Inflammatory macrophage treated with lipopolysaccharide for 4 hours (primary cell): ENCODE measurements around the gene RAET1E.
"Not testable (repeated sequence)": the region's sequence is repeated elsewhere in the genome, so short reads cannot be mapped to it uniquely, and the experiment has no call there.

Source experiments
- DNase-seq: peaks from one replicate; pipeline ENCODE4 v3.0.0-alpha.2; 2020

The RAET1E gene

DNA sequence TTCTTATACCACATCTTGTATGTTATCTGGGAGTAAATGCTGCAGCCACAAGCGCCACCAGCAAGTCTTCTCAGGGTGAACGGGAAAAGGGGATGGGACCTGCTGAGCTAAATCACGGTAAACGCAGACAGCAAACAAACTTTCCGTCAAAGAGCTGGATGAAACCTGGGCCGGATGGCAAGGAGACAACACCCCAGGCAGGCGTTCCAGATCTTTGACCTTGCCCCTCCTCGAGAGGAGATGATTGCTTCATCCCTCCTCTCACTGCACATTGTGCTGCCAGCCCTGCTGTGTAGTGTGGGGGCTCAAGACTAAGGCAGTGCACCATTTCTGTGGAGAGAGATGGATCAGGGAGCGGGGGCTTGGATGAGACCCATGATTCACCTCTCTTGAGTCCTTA, 9.8 kb downstream of the RAET1E start:
- DNase-seq, result no peak

DNA sequence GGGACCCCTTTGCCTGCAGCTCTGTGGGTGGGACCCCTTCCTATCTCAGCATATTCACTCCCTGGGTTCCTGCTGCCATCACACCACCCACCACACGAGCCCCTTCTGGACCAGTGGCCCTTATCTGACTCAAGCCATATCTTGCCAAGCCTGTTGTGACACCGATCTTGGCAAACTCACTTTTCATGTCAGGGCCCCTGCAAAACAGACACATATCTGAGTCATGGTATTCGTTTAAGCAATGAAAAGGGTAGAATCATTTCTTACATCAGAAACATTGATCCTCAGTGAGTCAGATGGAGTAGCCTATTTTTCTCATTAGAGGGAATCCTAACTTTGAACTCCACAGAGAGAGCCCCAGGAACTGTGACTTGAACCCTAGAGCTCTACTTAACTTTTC, 10.6 kb downstream of the RAET1E start:
- no peak for DNase-seq

DNA sequence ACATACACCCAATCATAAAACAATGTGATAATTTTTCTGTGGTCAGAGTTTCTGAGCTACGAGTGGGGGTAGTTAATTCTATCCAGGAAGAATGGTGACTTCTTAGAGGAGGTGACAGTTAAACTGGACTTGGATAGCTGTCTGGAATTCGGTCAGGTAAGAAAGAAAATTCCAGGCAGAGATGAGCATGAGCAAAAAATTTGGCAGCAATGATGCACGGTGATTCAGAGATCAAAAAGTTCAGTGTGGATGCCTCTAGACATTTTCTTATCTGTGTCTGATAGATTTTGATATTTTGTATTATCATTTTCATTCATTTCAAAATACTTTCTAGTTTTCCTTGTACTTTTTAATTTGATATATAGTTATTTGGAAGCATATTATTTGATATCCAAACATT, 12.0 kb downstream of the RAET1E start:
- DNase-seq, result no peak

DNA sequence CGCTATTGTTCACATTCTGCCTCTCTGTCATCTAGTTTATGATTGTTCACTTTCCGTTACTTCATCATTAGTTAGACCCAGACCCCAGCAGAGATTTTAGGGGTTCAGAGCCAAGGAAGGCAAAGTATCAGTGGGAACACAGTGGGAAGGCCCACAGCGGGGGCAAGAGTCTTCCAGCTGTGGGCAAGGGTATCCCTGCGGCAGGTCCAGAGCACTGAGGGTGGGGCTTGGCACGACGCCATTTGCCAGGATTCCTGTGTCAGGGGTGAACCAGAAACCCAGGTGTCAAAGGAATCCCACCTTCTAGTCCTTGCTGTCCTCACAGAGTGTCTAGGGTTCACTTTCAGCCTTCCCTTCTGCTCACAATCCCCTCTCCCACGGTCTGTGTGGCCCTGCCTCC, 13.3 kb downstream of the RAET1E start:
- no peak for DNase-seq

DNA sequence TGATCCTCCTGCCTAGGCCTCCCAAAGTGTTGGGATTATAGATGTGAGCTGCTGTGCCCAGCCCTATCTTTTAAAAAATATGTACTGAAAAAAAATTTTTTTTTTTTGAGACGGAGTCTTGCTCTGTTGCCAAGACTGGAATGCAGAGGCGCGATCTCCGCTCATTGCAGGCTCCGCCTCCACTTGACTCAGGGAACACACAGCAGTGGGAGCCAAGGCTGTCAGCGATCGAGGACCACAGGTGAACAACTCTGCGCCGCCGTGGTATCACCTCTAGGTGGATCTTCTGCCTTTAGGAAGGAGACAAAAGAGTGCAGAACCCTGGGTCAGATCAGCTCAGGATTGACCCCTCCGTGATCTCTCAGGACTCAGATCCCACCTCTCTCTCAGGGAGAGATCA, 13.7 kb downstream of the RAET1E start:
- DNase-seq, result no peak

DNA sequence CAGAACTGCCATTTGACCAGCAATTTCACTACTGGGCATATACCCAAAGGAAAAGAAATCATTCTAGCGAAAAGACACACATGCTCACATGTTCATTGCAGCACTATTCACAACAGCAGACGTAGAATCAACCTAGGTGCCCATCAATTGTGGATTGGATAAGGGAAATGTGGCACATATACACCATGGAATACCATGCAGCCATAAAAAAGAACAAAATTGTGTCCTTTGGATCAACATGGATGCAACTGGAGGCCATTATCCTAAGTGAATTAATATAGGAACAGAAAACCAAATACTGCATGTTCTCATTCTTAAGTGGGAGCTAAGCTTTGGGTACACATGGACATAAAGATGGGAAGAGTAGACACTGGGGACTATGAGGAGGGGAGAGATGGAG, 16.1 kb downstream of the RAET1E start:
- DNase-seq, result no peak

DNA sequence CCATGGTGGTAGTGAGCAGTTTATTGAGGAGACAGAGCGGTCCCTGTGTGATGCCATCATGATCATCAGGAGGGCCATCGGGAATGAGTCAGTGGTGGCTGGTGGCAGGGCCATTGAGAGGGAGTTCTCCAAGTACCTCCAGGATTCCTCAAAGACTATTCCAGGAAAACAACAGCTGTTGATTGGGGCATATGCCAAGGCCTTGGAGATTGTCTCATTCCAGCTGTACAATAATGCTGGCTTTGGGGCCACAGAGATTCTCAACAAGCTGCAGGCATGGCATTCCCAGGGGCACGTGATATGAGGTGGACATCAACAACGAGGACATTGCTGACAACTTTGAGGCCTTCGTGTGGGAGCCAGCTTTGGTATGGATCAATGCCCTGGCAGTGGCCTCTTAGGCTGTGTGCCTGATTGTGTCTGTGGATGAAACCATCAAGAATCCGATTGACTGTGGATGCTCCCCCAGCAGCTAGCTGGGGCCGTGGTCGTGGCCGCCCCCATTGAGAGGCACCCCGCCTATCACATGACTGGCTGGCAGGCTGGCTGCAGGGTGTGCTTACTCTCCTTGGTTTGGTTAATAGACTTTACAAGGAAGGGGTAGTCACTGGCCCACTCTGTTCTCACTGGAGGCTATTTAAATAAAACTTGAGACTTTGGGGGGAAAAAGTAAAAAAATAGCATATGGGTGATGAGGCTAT, 16.7 kb downstream of the RAET1E start:
- DNase-seq, result no peak

DNA sequence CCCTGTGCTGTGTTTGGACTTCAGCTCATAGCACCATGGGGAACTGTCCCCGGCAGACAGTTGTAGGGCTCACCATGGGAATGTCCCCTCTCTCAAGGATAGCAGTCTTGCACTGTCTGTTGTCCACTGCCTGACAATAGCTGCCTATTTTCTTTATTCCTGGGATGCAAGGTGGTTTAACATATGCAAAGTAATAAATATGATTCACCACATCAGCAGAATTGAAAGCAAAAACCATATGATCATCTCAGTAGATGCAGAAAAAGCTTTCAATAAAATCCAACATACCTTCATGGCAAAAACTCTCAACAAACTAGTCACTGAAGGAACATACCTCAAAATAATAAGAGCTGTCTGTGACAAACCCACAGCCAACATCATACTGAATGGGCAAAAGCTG, 20.3 kb downstream of the RAET1E start:
- no peak for DNase-seq

DNA sequence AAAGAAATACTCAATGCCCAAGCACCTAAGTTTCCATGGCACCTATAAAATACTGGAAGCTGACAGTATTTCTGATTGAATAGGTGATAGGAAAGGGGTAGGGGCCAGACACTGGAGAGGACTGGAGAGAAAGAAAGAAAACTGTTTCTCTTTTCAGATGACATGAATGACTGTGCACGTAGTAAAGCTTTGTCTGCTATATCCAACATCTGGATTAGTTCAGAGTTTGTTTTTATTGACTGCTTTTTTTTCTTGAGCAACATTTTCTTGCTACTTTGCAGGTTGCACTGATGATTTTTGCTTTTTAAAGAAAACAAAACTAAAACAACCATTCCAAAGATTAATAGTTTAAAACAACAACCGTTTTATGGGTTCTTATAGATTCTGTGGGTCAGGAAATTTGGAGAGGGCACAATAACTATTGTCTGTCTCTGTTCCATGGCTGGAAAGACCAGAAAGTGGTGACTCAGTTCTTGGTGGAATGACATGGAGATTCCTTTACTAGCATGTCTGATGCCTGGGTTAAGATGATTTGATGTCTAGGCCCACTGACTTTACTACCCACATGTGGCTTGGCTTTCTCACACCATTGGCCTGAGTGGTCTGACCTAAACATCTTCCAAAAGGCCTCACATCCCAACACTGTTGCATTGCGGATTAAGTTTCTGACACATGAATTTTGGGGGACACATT, 21.5 kb downstream of the RAET1E start:
- DNase-seq, result no peak

DNA sequence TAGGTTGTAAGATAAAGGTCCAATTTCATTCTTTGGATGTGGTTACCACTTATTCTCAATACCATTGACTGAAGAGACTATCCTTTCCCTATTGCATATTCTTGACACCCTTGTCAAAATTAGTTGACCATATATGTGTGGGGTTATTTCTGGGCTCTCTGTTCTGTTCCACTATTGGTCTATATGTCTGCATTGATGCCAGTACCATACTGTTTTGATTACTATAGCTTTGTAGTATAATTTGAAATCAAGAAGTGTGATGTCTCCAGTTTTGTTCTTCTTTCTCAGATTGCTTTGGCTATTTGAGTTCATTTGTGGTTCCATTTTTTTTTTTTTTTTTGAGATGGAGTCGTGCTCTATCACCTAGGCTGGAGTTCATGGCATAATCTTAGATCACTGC, 25.7 kb downstream of the RAET1E start:
- no peak for DNase-seq

DNA sequence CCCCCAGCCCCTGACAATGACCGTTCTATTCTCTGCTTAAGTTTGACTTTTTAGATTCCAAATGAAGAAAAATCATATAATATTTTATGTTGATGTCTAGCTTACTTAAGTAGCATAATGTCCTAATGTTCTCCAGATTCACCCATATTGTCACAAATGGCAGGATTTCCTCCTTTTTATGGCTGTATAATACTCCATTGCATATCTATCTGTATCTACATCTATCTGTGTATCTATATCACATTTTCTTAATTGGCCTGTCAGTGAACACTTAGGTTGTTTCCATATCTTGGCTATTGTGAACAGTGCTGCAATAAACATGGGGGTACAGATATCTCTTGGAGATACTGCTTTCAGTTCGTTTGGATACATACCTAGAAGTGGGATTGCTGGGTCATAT, 26.7 kb downstream of the RAET1E start:
- DNase-seq, result no peak

DNA sequence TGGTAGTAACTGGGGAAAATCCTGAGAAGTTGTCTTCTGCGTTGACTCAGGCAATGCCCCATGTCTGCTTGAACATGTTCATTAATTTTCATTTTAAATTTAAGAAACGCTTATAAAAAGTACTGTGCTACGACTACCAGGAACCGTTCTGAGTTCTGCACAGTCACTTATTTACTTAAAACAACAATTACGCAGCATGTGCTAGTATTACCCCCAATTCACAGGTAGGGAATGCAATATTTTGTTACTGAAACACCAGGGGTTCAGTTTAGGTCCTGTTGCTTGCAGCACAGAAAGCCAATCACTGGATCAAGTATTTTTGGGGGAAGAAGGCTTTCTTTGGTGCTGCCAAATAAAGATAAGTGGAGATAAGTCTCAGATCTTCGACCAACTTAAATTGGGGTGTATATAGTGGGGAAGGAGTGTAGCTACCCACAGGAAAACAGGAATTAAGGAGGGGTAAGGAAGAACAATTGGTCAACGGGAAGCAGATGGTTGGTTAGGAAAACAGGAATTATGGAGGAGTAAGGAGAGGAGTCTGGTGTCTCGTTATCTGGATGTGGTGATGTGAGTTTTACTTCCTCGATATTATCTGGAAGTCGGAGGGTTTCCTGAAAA, 28.5 kb downstream of the RAET1E start:
- DNase-seq, result no peak

DNA sequence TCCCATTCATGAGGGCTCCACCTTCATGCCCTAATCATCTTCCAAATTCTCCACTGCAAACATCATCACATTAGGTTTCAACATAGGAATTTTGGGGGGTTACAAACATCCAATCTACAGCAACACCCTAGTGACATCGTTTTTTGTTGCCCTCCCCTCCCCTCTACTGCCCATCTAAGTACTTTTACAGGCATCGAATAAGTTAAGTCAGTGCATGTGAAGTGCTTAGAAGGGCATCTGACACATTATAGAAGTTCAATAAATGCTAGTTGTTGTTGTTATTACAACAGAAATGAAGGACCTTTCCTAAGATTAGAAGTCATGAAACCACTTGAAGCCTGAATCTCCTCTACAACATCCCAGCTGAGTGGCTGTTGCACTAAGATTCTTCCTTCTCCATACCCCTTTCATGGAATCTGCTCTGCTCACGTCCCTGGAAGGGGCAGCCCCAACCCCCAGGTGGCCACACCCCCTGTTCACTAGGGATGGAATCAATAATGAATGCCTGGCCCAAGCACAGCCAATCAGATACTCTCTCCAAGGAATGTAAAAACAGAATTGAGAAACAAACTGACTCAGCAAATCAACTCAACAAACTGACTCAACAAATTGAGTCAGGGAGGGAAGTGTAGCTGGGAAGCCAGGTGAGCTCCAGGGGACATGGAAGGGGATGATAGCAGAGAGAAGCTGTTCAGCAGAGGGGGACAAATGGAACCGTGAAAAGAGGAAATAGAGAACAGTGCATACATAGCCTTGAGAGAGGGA, 29.9 kb downstream of the RAET1E start:
- no peak for DNase-seq

DNA sequence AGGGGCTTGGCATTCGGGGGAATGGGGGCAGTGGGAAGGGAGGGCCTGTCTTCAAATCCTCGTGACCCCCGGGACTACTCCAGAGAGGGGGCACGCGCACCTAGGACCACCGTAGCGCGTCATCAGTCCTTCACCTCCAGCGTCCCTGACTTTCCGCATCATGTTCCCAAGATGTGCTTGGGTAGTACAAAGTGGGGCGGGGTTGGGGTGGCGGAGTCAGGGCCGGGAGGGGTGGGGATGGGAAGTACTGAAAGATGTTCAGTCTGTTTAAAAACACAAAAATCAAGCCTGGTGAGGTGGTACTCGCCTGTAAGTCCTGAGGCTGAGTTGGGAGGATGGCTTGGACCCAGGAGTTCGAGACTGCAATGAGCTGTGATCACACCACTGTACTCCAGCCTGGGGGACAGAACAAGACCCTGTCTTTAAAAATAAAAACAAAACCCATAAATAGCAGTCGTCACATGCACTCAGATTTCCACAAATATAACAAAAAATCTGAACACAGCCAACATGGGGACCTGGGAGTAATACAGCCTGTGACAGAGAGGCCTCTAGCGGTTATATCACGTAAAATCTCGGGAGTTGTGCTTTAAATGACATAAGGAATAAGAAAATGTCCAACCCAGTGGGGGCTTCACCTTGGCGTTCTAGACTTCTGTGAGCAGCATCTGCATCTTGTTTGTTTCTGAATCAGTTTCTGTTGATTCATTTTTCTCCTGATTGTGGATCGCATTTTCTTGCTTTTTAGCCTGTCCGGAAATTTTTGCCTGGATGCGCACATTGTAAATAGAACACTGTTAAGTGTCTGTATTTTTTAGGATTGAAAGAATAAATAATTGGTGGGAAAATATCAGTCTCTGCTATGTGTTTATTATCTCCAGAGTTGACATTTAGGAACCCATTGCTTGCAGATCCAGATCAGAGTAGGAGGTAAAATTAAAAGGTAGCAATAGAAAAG, 33.1 kb downstream of the RAET1E start:
- DNase-seq, result peak; percentile 73

DNA sequence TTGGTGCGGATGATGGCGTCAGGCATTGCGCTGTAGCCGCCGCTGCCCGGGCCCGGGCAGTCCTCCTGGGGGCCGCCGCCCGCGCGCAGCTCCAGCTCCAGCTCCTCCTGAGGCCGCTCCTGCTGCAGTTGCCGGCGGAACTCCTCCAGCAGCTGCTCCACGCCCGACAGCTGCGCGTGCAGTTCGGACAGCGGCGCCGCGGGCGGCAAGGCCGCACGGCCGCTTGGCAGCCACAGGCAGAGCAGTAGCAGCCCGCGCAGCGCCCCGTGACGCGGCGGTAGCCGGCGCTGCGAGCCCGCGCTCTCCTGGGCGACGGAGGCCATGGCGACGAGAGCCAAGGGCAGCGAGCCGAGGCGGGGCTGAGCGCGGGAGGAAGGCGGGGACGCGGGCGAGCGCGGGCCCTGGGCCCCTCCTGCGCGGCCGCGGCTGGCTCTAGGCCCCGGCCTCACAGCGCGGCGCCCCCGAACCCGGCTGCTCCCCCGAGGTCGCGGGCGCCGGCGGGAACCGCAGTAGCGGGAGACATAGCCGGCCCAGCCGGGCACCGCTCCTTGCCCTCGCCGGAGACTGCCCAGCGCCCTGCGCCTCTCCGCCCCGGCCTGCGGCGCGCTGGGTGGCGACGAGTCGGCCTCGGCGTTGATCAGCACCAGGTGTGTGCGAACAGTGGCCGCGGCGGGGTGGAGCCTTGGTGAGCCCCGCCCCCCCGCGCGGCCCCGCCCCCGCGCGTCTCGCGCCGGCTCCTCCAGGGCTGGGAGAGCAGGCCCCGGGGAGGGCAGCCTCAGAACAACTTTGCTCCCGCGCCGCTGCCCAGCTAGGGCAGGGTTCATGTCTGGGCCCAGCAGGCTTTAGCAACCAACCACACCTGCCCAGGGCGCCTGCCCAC, 34.0 kb downstream of the RAET1E start, which contains the start of gene LRP11:
Gene LRP11, minus strand, starts transcription at position 662 of the 880 bp plus-strand sequence. Its CDS starts 339 bp downstream, at position 323.
- peak; percentile 74 for DNase-seq

DNA sequence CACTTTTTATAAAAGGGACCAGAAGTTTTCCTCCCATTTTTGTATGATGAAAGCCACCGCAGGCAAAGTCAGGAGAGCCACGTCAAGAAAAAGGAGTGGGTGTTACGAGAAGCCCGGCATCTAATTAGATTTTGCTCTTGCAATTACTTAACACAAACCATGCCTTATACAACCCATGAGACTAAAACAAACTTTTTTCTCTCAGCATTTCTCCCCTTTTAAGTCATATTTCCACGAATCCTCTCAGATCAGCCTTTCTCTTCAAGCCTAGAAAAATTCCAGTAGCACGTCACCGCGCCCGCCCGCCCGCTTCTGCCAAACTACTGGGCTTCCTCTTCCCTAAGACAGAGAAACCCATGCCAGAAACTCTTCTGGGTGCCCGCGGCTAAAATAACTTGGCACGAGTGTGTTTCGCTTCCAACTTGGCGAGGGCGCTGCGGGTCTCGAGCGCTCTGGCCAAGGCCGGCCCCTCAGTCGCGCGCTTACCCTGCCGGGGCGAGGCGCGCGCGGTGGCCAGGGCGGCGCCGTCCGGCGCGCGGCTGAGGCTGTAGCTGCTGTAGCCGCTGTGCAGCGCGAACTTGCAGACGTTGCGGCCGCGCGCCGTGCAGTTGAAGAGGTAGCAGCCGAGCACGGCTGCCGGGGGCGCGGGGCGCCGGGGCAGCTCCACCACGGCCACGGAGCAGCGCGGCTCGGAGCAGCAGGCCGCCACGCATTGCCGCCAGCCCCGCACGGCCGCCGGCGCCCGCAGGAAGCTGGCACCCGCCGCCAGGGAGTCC, 34.8 kb downstream of the RAET1E start:
- peak; percentile 77 for DNase-seq

DNA sequence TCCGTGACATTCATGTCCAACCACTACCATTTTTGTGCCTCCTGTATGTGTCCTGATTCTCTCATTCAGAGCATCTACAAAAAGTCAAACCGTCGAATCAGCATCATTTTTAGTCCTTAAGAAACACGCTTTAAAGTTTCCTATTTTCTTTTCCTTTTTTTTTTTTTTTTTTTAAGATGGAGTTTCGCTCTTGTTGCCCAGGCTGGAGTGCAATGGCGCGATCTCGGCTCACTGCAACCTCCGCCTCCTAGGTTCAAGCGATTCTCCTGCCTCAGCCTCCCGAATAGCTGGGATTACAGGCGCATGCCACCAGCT, 35.5 kb downstream of the RAET1E start:
- not testable (repeated sequence) for DNase-seq

DNA sequence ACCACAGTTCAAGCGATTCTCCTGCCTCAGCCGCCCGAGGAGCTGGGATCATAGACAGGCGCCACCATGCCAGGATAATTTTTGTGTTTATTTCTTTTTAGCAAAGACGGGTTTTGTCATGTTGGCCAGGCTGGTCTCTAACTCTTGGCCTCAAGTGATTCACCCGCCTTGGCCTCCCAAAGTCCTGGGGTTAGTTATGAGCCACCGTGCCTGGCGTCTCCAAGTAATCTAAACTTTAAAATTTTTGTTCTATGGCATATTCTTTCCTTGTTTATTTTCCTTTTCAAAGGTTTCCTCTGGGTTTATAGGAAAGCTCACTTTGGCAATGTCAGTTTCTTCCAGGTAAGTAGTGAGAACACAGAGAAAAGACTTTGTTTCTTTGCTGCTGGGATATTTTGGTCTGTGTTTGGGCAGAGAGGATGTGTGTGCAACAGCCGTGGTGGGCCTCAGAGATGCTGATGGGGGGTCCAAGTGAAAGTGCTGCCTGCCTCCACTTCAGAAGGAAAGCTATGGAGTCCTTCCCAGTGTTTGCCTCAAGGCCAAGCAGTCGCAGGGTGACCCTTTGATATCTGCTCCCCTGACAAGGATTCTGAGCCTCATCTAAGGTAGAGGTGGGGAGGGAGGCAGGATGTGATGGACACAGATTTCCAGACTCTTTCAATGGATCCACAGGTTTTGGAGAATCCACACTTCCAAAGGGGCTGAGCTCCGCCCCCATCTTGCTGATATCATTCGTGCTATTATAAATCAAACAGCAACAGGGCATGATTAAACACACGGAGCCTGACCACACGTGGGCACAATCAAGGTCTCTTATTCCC, 36.1 kb downstream of the RAET1E start:
- DNase-seq, result no peak

DNA sequence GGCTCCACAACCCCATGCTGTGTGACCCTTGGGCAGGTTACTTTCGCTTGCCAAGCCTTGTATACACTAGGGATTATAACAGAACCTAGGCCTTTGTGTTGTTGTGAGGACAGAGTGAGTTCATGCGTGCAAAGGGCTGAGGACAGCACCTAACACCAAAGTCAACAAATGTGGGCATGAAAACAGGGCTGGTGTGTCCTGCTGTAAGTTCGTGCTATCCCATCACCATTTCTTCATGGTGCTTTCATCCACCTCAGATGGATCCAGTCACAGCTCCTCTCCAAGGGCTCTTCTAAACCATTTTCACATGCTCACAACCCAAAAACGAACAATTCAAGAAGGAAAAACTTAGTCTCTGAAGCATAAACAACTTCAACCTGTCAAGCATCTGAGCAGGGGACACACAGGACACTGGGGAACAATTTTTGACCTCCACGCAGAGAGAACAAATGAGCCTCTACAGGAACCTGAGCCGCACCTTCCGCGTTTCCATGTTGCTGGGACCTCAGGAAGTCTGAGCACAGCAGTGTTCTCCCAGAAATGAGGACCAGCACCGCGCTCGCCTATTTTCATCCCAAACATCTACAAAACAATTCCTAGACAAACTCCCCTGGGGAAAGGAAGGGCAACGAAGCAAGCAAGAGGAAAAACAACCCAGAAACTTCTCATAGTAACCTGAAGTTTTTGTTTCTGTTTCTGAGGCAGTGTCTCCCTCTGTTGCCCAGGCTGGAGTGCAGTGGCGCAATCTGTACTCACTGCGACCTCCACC, 36.9 kb downstream of the RAET1E start:
- peak; percentile 15 for DNase-seq
